Activated naive CD4-positive, alpha-beta T cell treated with anti-CD3 and anti-CD28 coated beads, Interleukin-2, amount 10 ng/mL, durations not matched to agents 7 days and 5 days (primary cell): ENCODE data around the gene TLR8.
A peak's percentile ranks its signal among the peaks of the same experiment; 100 is the strongest.
"Not testable (repeated sequence)": the region's sequence is repeated elsewhere in the genome, so short reads cannot be mapped to it uniquely, and the experiment has no call there.

ENCODE experiments used
- CTCF ChIA-PET: fragments of 350-600 bp; sonication (Branson Sonifier 250); formaldehyde crosslinking; loops from one replicate; lab custom pipeline; 2021; ENCODE audit warnings: antibody characterized with exemption; lab: Charles Lee
- DNase-seq: peaks from one replicate; pipeline ENCODE4 v3.0.0-alpha.2; 2020
- H3K27ac Mint-ChIP-seq: one replicate; pipeline ENCODE4 v1.8.0; 2021; ENCODE audit warnings: mild to moderate bottlenecking, moderate library complexity, mixed read lengths
- H3K27me3 Mint-ChIP-seq: one replicate; pipeline ENCODE4 v1.8.0; 2021; ENCODE audit warnings: mild to moderate bottlenecking, mixed read lengths
- H3K36me3 Mint-ChIP-seq: one replicate; pipeline ENCODE4 v1.8.0; 2021; ENCODE audit warnings: mixed read lengths
- H3K4me1 Mint-ChIP-seq: one replicate; pipeline ENCODE4 v1.8.0; 2021; ENCODE audit warnings: mixed read lengths
- H3K4me3 Mint-ChIP-seq: one replicate; pipeline ENCODE4 v1.8.0; 2021; ENCODE audit warnings: mild to moderate bottlenecking, moderate library complexity, mixed read lengths
- H3K9me3 Mint-ChIP-seq: one replicate; pipeline ENCODE4 v1.8.0; 2021; ENCODE audit warnings: mixed read lengths

TLR8 gene

GRCh38 chrX:12944452-12944851 lies 38.0 kb downstream of the TLR8 start:
- not testable (repeated sequence) for H3K27ac Mint-ChIP-seq, H3K36me3 Mint-ChIP-seq, DNase-seq, H3K4me3 Mint-ChIP-seq, H3K27me3 Mint-ChIP-seq, H3K9me3 Mint-ChIP-seq
- peaks cover 34% of the 10 kb centered on the region for H3K4me1 Mint-ChIP-seq
- CTCF ChIA-PET: interaction anchor here (8.0 kb wide), 1 partner anchor 147 kb away, joined by 100 read pairs; no protein-coding TSS in a partner anchor

- peaks cover 4% of the 10 kb centered on the region for H3K27me3 Mint-ChIP-seq
- CTCF ChIA-PET: interaction anchor here (1.3 to 8.0 kb wide), 5 partner anchors 37 to 701 kb away, joined by 3 to 100 read pairs (median 13); no protein-coding TSS in a partner anchor
Observed at GRCh38 chrX:12945494-12945893, 39.1 kb downstream of the TLR8 start.

DNA sequence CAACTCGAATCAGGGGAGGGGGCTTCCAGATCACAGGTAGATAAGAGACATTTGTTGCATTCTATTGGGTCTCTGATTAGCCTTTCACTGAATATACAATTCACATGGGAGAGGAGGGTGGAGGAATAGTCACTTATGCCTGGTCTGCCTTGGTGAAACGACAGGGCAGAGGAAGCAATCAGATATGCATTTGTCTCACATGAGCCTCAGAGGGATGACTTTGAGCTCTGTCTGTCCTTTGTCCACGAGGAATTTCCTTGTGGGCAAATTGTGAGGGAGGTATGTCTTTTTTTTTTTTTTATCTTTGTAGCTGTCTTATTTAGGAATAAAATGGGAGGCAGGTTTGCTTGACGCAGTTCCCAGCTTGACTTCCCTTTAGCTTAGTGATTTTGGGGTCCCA lies 40.0 kb downstream of the TLR8 start:
- H3K9me3 Mint-ChIP-seq: no peaks in the 10 kb centered on the region
- CTCF ChIA-PET: interaction anchor here (0.7 to 8.0 kb wide), 28 partner anchors 8 to 700 kb away, joined by 3 to 100 read pairs (median 4); no protein-coding TSS in a partner anchor
- peaks cover 4% of the 10 kb centered on the region for H3K27me3 Mint-ChIP-seq
- peaks cover 50% of the 10 kb centered on the region for H3K4me1 Mint-ChIP-seq
- H3K36me3 Mint-ChIP-seq: no peaks in the 10 kb centered on the region
- H3K27ac Mint-ChIP-seq: no peak overlapping the region
- DNase-seq: no peak
- H3K4me3 Mint-ChIP-seq: no peak overlapping the region

More at GRCh38 chrX:12945494-12945893, 39.1 kb downstream of the TLR8 start:
- no peak overlapping the region for H3K27ac Mint-ChIP-seq
- DNase-seq: no peak
- no peaks in the 10 kb centered on the region for H3K36me3 Mint-ChIP-seq
- no peaks in the 10 kb centered on the region for H3K9me3 Mint-ChIP-seq
- H3K4me1 Mint-ChIP-seq: peaks cover 45% of the 10 kb centered on the region
- no peak overlapping the region for H3K4me3 Mint-ChIP-seq

DNA sequence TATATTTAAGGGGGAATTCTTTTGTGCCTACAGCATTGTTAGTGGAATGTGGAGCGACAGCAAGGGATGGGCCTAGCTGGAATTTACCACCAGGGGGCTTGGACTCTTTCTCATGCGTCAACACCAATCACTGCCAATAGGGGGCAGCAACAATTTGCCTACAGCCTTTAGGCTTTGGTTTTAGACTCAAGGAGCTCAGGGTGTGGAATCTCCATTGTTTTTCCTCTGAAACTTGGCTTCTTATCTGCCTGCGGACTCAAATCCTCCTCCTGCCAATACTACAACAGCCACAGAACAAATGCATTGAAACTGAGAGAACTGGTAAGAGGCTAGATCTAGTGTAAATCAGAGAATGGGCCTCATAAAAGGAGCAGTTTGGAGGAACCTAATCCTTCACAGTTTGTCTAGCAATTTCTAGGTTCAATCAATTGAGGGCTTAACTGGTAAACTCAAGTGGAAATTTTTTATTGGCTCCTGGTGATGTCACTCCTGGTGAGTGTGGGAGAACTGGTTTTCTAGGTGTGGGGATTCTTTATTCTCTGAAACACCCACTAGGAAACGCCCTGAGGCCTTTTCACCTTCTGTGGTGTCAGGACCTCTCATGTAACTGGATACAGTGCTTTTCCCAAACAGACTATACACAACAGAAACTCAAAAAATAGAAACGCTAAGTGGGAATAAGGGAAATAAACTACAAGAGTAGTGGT lies 40.6 kb downstream of the TLR8 start:
- H3K27ac Mint-ChIP-seq: peak overlapping the region; percentile 89

GRCh38 chrX:12947545-12948235 lies 41.3 kb downstream of the TLR8 start:
- CTCF ChIA-PET: interaction anchor here (0.9 to 8.0 kb wide), 8 partner anchors 21 to 541 kb away, joined by 3 to 100 read pairs (median 9); no protein-coding TSS in a partner anchor
- H3K9me3 Mint-ChIP-seq: no peaks in the 10 kb centered on the region
- H3K27me3 Mint-ChIP-seq: no peaks in the 10 kb centered on the region
- no peak for DNase-seq
- no peaks in the 10 kb centered on the region for H3K36me3 Mint-ChIP-seq
- H3K4me3 Mint-ChIP-seq: no peak overlapping the region
- peak overlapping the region; percentile 89 for H3K27ac Mint-ChIP-seq
- H3K4me1 Mint-ChIP-seq: peaks cover 58% of the 10 kb centered on the region

More for the DNA sequence above, 40.6 kb downstream of the TLR8 start:
- DNase-seq: peak; percentile 79
- Mint-ChIP-seq H3K4me3 (peak overlapping the region; percentile 53), H3K4me1 (peaks cover 53% of the 10 kb centered on the region), H3K27me3 (peaks cover 2% of the 10 kb centered on the region), H3K36me3 (no peaks in the 10 kb centered on the region), H3K9me3 (no peaks in the 10 kb centered on the region)
- CTCF ChIA-PET: interaction anchor here (0.5 to 8.0 kb wide), 33 partner anchors 9 to 1085 kb away, joined by 3 to 100 read pairs (median 4); no protein-coding TSS in a partner anchor

- H3K36me3 Mint-ChIP-seq: no peaks in the 10 kb centered on the region
- peaks cover 66% of the 10 kb centered on the region for H3K4me1 Mint-ChIP-seq
- CTCF ChIA-PET: interaction anchor here (3.0 to 8.0 kb wide), 3 partner anchors 25 to 143 kb away, joined by 20 to 100 read pairs (median 22); partner anchors contain the start of gene TMSB4X
- no peak overlapping the region for H3K4me3 Mint-ChIP-seq
- no peak for DNase-seq
- H3K27me3 Mint-ChIP-seq: no peaks in the 10 kb centered on the region
- peak overlapping the region; percentile 42 for H3K27ac Mint-ChIP-seq
- no peaks in the 10 kb centered on the region for H3K9me3 Mint-ChIP-seq
Observed at GRCh38 chrX:12948495-12948894, 42.1 kb downstream of the TLR8 start.

- Mint-ChIP-seq H3K4me1 (peaks cover 75% of the 10 kb centered on the region), H3K27me3 (no peaks in the 10 kb centered on the region), H3K4me3 (peak overlapping the region; percentile 79), H3K27ac (peak overlapping the region; percentile 97), H3K36me3 (no peaks in the 10 kb centered on the region), H3K9me3 (no peaks in the 10 kb centered on the region)
- no peak for DNase-seq
- CTCF ChIA-PET: interaction anchor here (1.6 to 8.0 kb wide), 7 partner anchors 19 to 539 kb away, joined by 8 to 100 read pairs (median 12); partner anchors contain the start of gene TMSB4X
Observed at GRCh38 chrX:12949205-12949926, 42.9 kb downstream of the TLR8 start.

- Mint-ChIP-seq H3K9me3 (no peaks in the 10 kb centered on the region), H3K27ac (peak overlapping the region; percentile 97), H3K4me1 (peaks cover 82% of the 10 kb centered on the region), H3K27me3 (no peaks in the 10 kb centered on the region), H3K4me3 (peak overlapping the region; percentile 79), H3K36me3 (no peaks in the 10 kb centered on the region)
- CTCF ChIA-PET: interaction anchor here (0.7 to 8.0 kb wide), 9 partner anchors 18 to 538 kb away, joined by 5 to 100 read pairs (median 11); partner anchors contain the start of gene TMSB4X
- DNase-seq: peak; percentile 89
Observed at GRCh38 chrX:12949927-12950656, 43.7 kb downstream of the TLR8 start.

- Mint-ChIP-seq H3K36me3 (no peaks in the 10 kb centered on the region), H3K4me3 (peak overlapping the region; percentile 79), H3K27ac (peak overlapping the region; percentile 97), H3K4me1 (peaks cover 88% of the 10 kb centered on the region), H3K9me3 (no peaks in the 10 kb centered on the region), H3K27me3 (no peaks in the 10 kb centered on the region)
- CTCF ChIA-PET: interaction anchor here (0.7 to 8.0 kb wide), 10 partner anchors 14 to 537 kb away, joined by 4 to 100 read pairs (median 10); partner anchors contain the start of gene TMSB4X
- DNase-seq: peak; percentile 84
Observed at GRCh38 chrX:12950851-12951594, 44.6 kb downstream of the TLR8 start.

DNA sequence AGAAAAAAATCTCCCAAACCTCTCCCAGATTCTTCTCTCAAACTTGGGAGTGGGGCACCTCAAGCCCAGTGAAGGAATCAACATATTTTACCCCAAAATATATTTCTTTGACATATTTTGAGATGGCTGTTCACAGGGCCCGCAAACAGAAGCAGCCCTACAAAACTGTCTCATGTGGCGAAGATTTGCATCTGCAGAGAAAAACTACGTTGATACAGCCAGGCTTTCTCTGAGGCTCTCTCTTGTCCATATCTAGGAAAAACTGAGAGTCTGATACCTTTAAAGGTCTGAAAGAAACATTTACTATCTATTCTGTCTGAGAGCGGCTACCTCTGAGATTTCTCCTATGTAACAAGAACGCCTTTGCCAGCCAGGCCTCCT lies 45.2 kb downstream of the TLR8 start:
- no peaks in the 10 kb centered on the region for H3K9me3 Mint-ChIP-seq
- peak; percentile 41 for DNase-seq
- H3K4me3 Mint-ChIP-seq: peak overlapping the region; percentile 79
- H3K4me1 Mint-ChIP-seq: peaks cover 88% of the 10 kb centered on the region
- H3K27ac Mint-ChIP-seq: peak overlapping the region; percentile 97
- no peaks in the 10 kb centered on the region for H3K36me3 Mint-ChIP-seq
- no peaks in the 10 kb centered on the region for H3K27me3 Mint-ChIP-seq
- CTCF ChIA-PET: interaction anchor here (0.8 to 8.0 kb wide), 8 partner anchors 14 to 140 kb away, joined by 4 to 100 read pairs (median 12); partner anchors contain the start of gene TMSB4X

- Mint-ChIP-seq H3K4me1 (peaks cover 78% of the 10 kb centered on the region), H3K9me3 (no peaks in the 10 kb centered on the region), H3K36me3 (no peaks in the 10 kb centered on the region), H3K27ac (peak overlapping the region; percentile 99), H3K4me3 (peak overlapping the region; percentile 61), H3K27me3 (no peaks in the 10 kb centered on the region)
- CTCF ChIA-PET: interaction anchor here (1.1 to 1.8 kb wide), 2 partner anchors 16 to 24 kb away, joined by 3 to 5 read pairs; no protein-coding TSS in a partner anchor
- peak; percentile 25 for DNase-seq
Observed at GRCh38 chrX:12953420-12953819, 47.0 kb downstream of the TLR8 start.

DNA sequence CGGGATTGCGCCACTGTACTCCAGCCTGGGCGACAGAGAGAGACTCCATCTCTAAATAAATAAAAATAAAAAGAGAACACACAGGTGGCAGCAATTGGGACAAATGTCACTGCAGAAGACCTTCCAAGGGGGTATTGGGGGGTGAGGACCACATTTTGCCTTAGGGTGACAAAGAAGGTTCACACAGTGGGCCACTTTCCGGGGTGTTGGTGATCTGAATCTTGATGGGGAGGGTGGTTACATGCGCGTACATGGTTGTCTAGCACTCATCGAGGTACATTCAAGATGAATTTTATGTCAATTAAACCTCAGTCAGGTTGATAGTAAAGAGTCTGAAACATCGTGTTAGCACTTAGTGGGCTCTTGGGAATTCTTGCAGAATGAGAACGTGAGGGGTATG lies 48.0 kb downstream of the TLR8 start:
- no peaks in the 10 kb centered on the region for H3K36me3 Mint-ChIP-seq
- H3K9me3 Mint-ChIP-seq: no peaks in the 10 kb centered on the region
- CTCF ChIA-PET: interaction anchor here (1.8 kb wide), 2 partner anchors 15 to 20 kb away, joined by 5 to 8 read pairs; partner anchors contain the start of gene TMSB4X
- no peak for DNase-seq
- H3K27me3 Mint-ChIP-seq: no peaks in the 10 kb centered on the region
- peaks cover 74% of the 10 kb centered on the region for H3K4me1 Mint-ChIP-seq
- H3K4me3 Mint-ChIP-seq: peak overlapping the region; percentile 77
- H3K27ac Mint-ChIP-seq: peak overlapping the region; percentile 99
